ENCODE results near the gene GAP43.

DNA sequence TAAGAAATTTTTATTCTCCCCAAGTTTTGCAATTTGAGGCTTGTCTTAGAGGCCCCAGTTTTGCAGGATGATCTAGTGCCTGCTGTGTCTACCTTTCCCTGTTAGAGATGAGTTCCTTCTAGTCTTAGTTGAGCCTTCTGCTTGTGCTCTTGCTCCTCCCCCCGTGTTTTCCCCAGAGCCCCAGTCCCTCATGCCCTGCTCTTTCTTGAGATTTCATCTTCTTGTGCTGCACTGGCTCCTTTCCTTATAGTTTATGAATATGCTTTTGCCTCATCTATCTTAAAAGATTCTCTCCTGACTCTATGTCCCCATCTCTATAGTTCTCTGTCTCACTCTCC lies 4.7 kb downstream of the GAP43 start:
- TF ChIP-seq, protein P1, sequence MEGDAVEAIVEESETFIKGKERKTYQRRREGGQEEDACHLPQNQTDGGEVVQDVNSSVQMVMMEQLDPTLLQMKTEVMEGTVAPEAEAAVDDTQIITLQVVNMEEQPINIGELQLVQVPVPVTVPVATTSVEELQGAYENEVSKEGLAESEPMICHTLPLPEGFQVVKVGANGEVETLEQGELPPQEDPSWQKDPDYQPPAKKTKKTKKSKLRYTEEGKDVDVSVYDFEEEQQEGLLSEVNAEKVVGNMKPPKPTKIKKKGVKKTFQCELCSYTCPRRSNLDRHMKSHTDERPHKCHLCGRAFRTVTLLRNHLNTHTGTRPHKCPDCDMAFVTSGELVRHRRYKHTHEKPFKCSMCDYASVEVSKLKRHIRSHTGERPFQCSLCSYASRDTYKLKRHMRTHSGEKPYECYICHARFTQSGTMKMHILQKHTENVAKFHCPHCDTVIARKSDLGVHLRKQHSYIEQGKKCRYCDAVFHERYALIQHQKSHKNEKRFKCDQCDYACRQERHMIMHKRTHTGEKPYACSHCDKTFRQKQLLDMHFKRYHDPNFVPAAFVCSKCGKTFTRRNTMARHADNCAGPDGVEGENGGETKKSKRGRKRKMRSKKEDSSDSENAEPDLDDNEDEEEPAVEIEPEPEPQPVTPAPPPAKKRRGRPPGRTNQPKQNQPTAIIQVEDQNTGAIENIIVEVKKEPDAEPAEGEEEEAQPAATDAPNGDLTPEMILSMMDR (IDR thresholded peaks at IDR 0.05) = no peak
- TF ChIP-seq POLR2A (IDR thresholded peaks at IDR 0.05) = no peak
